GM19238 (cell line): ENCODE data around the gene PCDHGA12.

Experiments used
- DNase-seq: peaks from one replicate; pipeline ENCODE4 v3.0.0; 2011; ENCODE audit warnings: low spot score; ENCODE audit not compliant: insufficient read length

The PCDHGA12 gene

GRCh38 chr5:141439411-141440141 is 9.3 kb downstream of the PCDHGA12 start:
- DNase-seq, result no peak

GRCh38 chr5:141440341-141440740 is 10.0 kb downstream of the PCDHGA12 start:
- no peak for DNase-seq

- DNase-seq, result no peak
These were observed 11.4 kb downstream of the PCDHGA12 start for GRCh38 chr5:141441571-141442170.

DNA sequence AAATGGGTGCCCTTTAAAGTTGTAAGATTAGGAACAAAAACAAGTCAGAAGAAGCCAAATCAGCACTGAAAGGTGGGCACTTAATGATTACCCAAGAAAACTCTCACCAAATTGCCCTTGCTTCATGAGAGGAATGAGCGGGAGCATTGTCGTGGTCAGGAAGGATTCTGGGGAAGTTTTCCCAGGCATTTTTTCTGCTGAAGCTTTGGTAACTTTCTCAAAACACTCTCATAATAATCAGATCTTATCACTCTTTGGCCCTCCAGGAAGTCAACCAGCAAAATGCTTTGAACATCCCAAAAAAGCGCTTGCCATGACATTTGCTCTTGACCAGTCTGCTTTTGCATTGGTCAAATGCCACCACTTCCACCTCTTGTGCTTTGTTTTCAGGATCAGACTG is 35.0 kb downstream of the PCDHGA12 start:
- DNase-seq, result no peak

DNA sequence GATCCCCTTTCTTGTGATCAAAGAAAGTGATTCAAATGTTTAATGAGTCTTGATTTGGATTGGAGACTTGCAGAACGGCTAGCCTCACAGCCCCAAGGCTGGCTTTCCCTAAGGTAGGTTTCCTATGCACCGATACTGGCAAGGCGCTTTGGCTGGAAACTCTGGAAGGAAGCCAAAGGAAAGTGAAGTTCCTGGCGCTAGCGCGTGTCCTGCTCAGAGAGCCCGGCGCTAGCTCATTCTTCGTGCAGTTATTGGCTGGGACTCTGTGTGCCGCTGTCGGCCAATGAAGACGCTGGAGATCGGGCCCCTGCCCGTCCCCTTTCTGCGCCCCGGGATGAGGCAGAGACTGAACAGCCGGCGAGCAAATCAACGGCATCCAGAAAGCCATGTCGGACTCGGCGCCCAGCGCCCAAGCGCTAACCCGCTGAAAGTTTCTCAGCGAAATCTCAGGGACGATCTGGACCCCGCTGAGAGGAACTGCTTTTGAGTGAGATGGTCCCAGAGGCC is 45.4 kb downstream of the PCDHGA12 start, which contains the start of gene PCDHGC3:
TSS of gene PCDHGC3 (plus strand) at position 342 of the 507 bp plus-strand sequence. CDS start at position 493, 151 bp downstream.
- DNase-seq, result peak; percentile 61

DNA sequence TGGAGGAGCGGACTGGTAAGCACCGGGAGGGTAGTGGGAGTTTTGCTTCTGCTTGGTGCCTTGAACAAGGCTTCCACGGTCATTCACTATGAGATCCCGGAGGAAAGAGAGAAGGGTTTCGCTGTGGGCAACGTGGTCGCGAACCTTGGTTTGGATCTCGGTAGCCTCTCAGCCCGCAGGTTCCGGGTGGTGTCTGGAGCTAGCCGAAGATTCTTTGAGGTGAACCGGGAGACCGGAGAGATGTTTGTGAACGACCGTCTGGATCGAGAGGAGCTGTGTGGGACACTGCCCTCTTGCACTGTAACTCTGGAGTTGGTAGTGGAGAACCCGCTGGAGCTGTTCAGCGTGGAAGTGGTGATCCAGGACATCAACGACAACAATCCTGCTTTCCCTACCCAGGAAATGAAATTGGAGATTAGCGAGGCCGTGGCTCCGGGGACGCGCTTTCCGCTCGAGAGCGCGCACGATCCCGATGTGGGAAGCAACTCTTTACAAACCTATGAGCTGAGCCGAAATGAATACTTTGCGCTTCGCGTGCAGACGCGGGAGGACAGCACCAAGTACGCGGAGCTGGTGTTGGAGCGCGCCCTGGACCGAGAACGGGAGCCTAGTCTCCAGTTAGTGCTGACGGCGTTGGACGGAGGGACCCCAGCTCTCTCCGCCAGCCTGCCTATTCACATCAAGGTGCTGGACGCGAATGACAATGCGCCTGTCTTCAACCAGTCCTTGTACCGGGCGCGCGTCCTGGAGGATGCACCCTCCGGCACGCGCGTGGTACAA is 46.0 kb downstream of the PCDHGA12 start:
- no peak for DNase-seq

GRCh38 chr5:141477044-141477575 is 46.8 kb downstream of the PCDHGA12 start:
- no peak for DNase-seq

DNA sequence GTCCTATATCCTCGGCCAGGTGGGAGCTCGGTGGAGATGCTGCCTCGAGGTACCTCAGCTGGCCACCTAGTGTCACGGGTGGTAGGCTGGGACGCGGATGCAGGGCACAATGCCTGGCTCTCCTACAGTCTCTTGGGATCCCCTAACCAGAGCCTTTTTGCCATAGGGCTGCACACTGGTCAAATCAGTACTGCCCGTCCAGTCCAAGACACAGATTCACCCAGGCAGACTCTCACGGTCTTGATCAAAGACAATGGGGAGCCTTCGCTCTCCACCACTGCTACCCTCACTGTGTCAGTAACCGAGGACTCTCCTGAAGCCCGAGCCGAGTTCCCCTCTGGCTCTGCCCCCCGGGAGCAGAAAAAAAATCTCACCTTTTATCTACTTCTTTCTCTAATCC is 47.5 kb downstream of the PCDHGA12 start:
- no peak for DNase-seq

GRCh38 chr5:141478321-141478945 is 48.1 kb downstream of the PCDHGA12 start:
- no peak for DNase-seq

DNA sequence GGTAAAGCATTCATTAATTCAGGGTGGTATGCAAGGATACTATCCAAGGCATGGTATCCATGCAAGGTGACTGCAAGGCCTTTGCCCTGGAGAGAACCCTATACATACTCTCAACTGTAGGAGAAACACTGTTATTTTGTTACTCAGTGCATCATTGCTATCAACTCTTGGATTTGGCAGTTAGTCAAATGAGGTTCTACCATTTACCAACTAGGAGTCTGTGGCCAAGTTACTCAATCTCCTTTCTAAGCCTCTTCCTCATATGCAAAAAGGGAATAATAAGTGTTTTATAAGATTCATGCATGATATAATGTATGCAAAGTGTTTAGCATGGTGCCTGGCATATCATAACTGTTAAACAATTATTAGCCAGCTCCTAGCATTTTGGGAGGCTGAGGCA is 49.5 kb downstream of the PCDHGA12 start:
- no peak for DNase-seq
